HepG2 (cell line): Measurements from ENCODE around the gene ATP7A. TPM values are rescaled to one million over a fixed set of nuclear protein-coding genes. Genes with fewer than 3 reads are reported as not detected.
A peak's percentile ranks its signal among the peaks of the same experiment; 100 is the strongest.

Experiments
- DBP ChIP-seq: sonication (generic); formaldehyde crosslinking; IDR thresholded peaks from 2 replicates; pipeline ENCODE4 v1.4.0; 2020; ENCODE audit warnings: missing genetic modification reagents; ENCODE audit errors: not compliant biosample characterization
- HDAC1 ChIP-seq: sonication (generic); formaldehyde crosslinking; IDR thresholded peaks from 2 replicates; pipeline ENCODE4 v1.5.1; 2020; ENCODE audit warnings: mild to moderate bottlenecking, missing genetic modification reagents
- HNRNPLL ChIP-seq: fragments of 200-400 bp; formaldehyde crosslinking; IDR thresholded peaks from 2 replicates; pipeline ENCODE4 v1.6.1; 2017; ENCODE audit warnings: mild to moderate bottlenecking, low read depth, low read length; ENCODE audit not compliant: poor library complexity, severe bottlenecking
- MAFG ChIP-seq: sonication (generic); formaldehyde crosslinking; IDR thresholded peaks from 2 replicates; pipeline ENCODE4 v1.5.1; 2020; ENCODE audit warnings: mild to moderate bottlenecking, missing genetic modification reagents
- MTA1 ChIP-seq: sonication (generic); formaldehyde crosslinking; IDR thresholded peaks from 2 replicates; pipeline ENCODE4 v1.4.0; 2020; ENCODE audit warnings: missing genetic modification reagents, mild to moderate bottlenecking, borderline replicate concordance
- PHB2 ChIP-seq: fragments of 450-650 bp; IDR thresholded peaks from 2 replicates; pipeline ENCODE4 v1.6.1; 2018; ENCODE audit not compliant: partially characterized antibody
- RBM39 ChIP-seq: fragments of 200-400 bp; formaldehyde crosslinking; IDR thresholded peaks from one replicate; pipeline ENCODE4 v1.6.1; 2018; ENCODE audit warnings: antibody characterized with exemption, mild to moderate bottlenecking, low read depth, low read length; ENCODE audit not compliant: poor library complexity, severe bottlenecking
- SMAD9 ChIP-seq: sonication (generic); formaldehyde crosslinking; IDR thresholded peaks from 2 replicates; pipeline ENCODE4 v1.5.1; 2020; ENCODE audit warnings: mild to moderate bottlenecking, missing genetic modification reagents
- SMYD3 ChIP-seq: sonication (generic); formaldehyde crosslinking; IDR thresholded peaks from 2 replicates; pipeline ENCODE4 v1.8.1; 2023; ENCODE audit warnings: mild to moderate bottlenecking, missing genetic modification reagents
- SOX6 ChIP-seq, 2 experiments: fragments of 450-650 bp in 1 of 2; sonication (generic) in 1 of 2; formaldehyde crosslinking in 1 of 2; IDR thresholded peaks; 2 replicates each; pipeline versions ENCODE4 v1.4.0 to v1.6.1; 2017 to 2020; ENCODE audit warnings: antibody characterized with exemption in 1 of 2, mild to moderate bottlenecking in 1 of 2, missing genetic modification reagents in 1 of 2
- SYNCRIP ChIP-seq: fragments of 200-400 bp; formaldehyde crosslinking; IDR thresholded peaks from 2 replicates; pipeline ENCODE4 v1.6.1; 2018; ENCODE audit warnings: mild to moderate bottlenecking, low read depth, low read length; ENCODE audit not compliant: insufficient read depth
- WIZ ChIP-seq: sonication (generic); formaldehyde crosslinking; IDR thresholded peaks from 2 replicates; pipeline ENCODE4 v1.5.1; 2020; ENCODE audit warnings: mild to moderate bottlenecking, missing genetic modification reagents
- ZBTB1 ChIP-seq: sonication (generic); formaldehyde crosslinking; IDR thresholded peaks from 2 replicates; pipeline ENCODE4 v1.4.0; 2020; ENCODE audit warnings: missing genetic modification reagents, borderline replicate concordance
- ZNF101 ChIP-seq: sonication (generic); formaldehyde crosslinking; IDR thresholded peaks from 2 replicates; pipeline ENCODE4 v1.4.0; 2020; ENCODE audit warnings: mild to moderate bottlenecking, low read depth, missing genetic modification reagents, borderline replicate concordance
- ZNF280D ChIP-seq: sonication (generic); formaldehyde crosslinking; IDR thresholded peaks from 2 replicates; pipeline ENCODE4 v1.5.1; 2020; ENCODE audit warnings: mild to moderate bottlenecking, missing genetic modification reagents
- ZNF431 ChIP-seq: sonication (generic); formaldehyde crosslinking; IDR thresholded peaks from 2 replicates; pipeline ENCODE4 v1.9.0; 2022; ENCODE audit warnings: missing genetic modification reagents, low read depth, mild to moderate bottlenecking, borderline replicate concordance
- ZNF713 ChIP-seq: sonication (generic); formaldehyde crosslinking; IDR thresholded peaks from 2 replicates; pipeline ENCODE4 v1.4.0; 2020; ENCODE audit warnings: mild to moderate bottlenecking, missing genetic modification reagents
- ZNF788 ChIP-seq: sonication (generic); formaldehyde crosslinking; IDR thresholded peaks from 2 replicates; pipeline ENCODE4 v1.5.0; 2020; ENCODE audit warnings: mild to moderate bottlenecking, missing genetic modification reagents, borderline replicate concordance
- polyA plus RNA-seq, 8 experiments: library from polyadenylated mRNA; depleted of rRNA in 3 of 8; stranded (reverse) in 7 of 8; unstranded in 1 of 8; fragments of >200 nt; fragmentation: Illumina TruSeq in 4 of 8; extraction: Trizol in 4 of 8; gene quantifications; 2 replicates each; pipeline versions ENCODE4 v1.2.1 to v1.2.3, GENCODE V29; 2011 to 2016; ENCODE audit warnings: low read depth in 4 of 8, missing spikeins in 1 of 8, mixed read lengths in 1 of 8; ENCODE audit not compliant: insufficient read depth in 1 of 8
- total RNA-seq, 5 experiments: library from RNA; depleted of rRNA; stranded (reverse); fragments of >200 nt; fragmentation: Illumina TruSeq; extraction: Trizol; gene quantifications; 2 replicates each; pipeline ENCODE4 v1.2.3, GENCODE V29; 2016; ENCODE audit warnings: low read depth in 1 of 5
- TF ChIP-seq, protein P1 (sequence below): sonication (generic); formaldehyde crosslinking; IDR thresholded peaks from 2 replicates; pipeline ENCODE4 v1.9.0; 2021; ENCODE audit warnings: missing genetic modification reagents, mild to moderate bottlenecking, borderline replicate concordance
- TF ChIP-seq, protein P2 (sequence below): IDR thresholded peaks from 2 replicates; pipeline ENCODE4 v1.6.1; 2018; ENCODE audit warnings: missing genetic modification reagents
- TF ChIP-seq, protein P3 (sequence below): sonication (generic); formaldehyde crosslinking; IDR thresholded peaks from 2 replicates; pipeline ENCODE4 v1.4.0; 2020; ENCODE audit warnings: low read depth, mild to moderate bottlenecking, missing genetic modification reagents

Gene ATP7A
- total and polyA plus RNA-seq, 2 of the 13 experiments (the other 11 are each of a cell fraction or from before 2014, with no cell fraction given): 1.7 to 4.7 TPM

GRCh38 chrX:77910108-77910840, at the start of gene ATP7A (continued):
- TF ChIP-seq ZNF788 (CRISPR knock-in tag): peak; percentile 47; the same call in 1 of the 2 replicates
- TF ChIP-seq DBP (CRISPR knock-in tag): no peak
- no peak for TF ChIP-seq SYNCRIP
- peak; percentile 41; the same call in 1 of the 2 replicates for TF ChIP-seq HDAC1 (CRISPR knock-in tag)
- TF ChIP-seq ZBTB1 (CRISPR knock-in tag): no peak
- TF ChIP-seq, protein P1, sequence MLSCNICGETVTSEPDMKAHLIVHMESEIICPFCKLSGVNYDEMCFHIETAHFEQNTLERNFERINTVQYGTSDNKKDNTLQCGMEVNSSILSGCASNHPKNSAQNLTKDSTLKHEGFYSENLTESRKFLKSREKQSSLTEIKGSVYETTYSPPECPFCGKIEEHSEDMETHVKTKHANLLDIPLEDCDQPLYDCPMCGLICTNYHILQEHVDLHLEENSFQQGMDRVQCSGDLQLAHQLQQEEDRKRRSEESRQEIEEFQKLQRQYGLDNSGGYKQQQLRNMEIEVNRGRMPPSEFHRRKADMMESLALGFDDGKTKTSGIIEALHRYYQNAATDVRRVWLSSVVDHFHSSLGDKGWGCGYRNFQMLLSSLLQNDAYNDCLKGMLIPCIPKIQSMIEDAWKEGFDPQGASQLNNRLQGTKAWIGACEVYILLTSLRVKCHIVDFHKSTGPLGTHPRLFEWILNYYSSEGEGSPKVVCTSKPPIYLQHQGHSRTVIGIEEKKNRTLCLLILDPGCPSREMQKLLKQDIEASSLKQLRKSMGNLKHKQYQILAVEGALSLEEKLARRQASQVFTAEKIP (CRISPR knock-in tag): no peak
- TF ChIP-seq MTA1 (CRISPR knock-in tag): no peak
- TF ChIP-seq SMAD9 (CRISPR knock-in tag): no peak
- no peak for TF ChIP-seq ZNF280D (CRISPR knock-in tag)
- TF ChIP-seq HNRNPLL: peak; percentile 79
- no peak for TF ChIP-seq ZNF713
- TF ChIP-seq, protein P2, sequence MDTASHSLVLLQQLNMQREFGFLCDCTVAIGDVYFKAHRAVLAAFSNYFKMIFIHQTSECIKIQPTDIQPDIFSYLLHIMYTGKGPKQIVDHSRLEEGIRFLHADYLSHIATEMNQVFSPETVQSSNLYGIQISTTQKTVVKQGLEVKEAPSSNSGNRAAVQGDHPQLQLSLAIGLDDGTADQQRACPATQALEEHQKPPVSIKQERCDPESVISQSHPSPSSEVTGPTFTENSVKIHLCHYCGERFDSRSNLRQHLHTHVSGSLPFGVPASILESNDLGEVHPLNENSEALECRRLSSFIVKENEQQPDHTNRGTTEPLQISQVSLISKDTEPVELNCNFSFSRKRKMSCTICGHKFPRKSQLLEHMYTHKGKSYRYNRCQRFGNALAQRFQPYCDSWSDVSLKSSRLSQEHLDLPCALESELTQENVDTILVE: no peak
- no peak for TF ChIP-seq MAFG
- no peak for TF ChIP-seq PHB2
- TF ChIP-seq RBM39: no peak
- TF ChIP-seq ZNF101 (CRISPR knock-in tag): no peak
- TF ChIP-seq, protein P3, sequence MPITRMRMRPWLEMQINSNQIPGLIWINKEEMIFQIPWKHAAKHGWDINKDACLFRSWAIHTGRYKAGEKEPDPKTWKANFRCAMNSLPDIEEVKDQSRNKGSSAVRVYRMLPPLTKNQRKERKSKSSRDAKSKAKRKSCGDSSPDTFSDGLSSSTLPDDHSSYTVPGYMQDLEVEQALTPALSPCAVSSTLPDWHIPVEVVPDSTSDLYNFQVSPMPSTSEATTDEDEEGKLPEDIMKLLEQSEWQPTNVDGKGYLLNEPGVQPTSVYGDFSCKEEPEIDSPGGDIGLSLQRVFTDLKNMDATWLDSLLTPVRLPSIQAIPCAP (CRISPR knock-in tag): no peak
- no peak for TF ChIP-seq WIZ (CRISPR knock-in tag)
- TF ChIP-seq SMYD3 (CRISPR knock-in tag): no peak
- TF ChIP-seq SOX6 (IDR thresholded peaks at IDR 0.05): no peak
- peak; percentile 34 for TF ChIP-seq SOX6 (CRISPR knock-in tag; IDR thresholded peaks at IDR 0.05)
- TF ChIP-seq ZNF431 (CRISPR knock-in tag): no peak
